PFSK-1 (cell line): ENCODE data around the gene CTSZ.
A peak's percentile ranks its signal among the peaks of the same experiment; 100 is the strongest.

Experiments used
- FOXP2 ChIP-seq: optimal IDR thresholded peaks from 2 replicates; pipeline ENCODE3; 2011; ENCODE audit warnings: borderline replicate concordance, control low read depth, inconsistent platforms; ENCODE audit not compliant: insufficient read depth; ENCODE audit errors: extremely low read length, extremely low read depth
- POLR2AphosphoS5 ChIP-seq: IDR thresholded peaks from 2 replicates; pipeline ENCODE4 v1.6.1; 2012; ENCODE audit warnings: low read depth, mild to moderate bottlenecking, control low read depth, low read length, moderate library complexity
- REST ChIP-seq, 2 experiments: IDR thresholded peaks; 2 replicates each; pipeline versions ENCODE4 v1.6.1 to v1.8.0; 2011 to 2012; ENCODE audit warnings: low read depth in 2 of 2, low read length in 2 of 2, control low read depth in 1 of 2, inconsistent platforms in 1 of 2, mild to moderate bottlenecking in 1 of 2, moderate library complexity in 1 of 2; ENCODE audit not compliant: insufficient read depth in 1 of 2
- SIN3A ChIP-seq: IDR thresholded peaks from 2 replicates; pipeline ENCODE4 v1.6.1; 2012; ENCODE audit warnings: mild to moderate bottlenecking, low read length, moderate library complexity, borderline replicate concordance; ENCODE audit not compliant: insufficient read depth
- TAF1 ChIP-seq: IDR thresholded peaks from 2 replicates; pipeline ENCODE4 v1.6.1; 2012; ENCODE audit warnings: low read length, control low read depth, borderline replicate concordance; ENCODE audit not compliant: insufficient read depth

The CTSZ gene

GRCh38 chr20:59047938-59048680 is 41.1 kb upstream of the CTSZ start:
- TF ChIP-seq TAF1 = no peak
- TF ChIP-seq SIN3A = no peak
- TF ChIP-seq POLR2AphosphoS5 = no peak
- TF ChIP-seq REST (IDR thresholded peaks at IDR 0.05; ENCODE audit: insufficient read depth in 1 of 2, low read depth in 2 of 2, low read length in 2 of 2) = no peak
- no peak for TF ChIP-seq FOXP2

GRCh38 chr20:59046862-59047261 is 39.8 kb upstream of the CTSZ start:
- TF ChIP-seq SIN3A (no peak), POLR2AphosphoS5 (no peak), TAF1 (no peak), REST (IDR thresholded peaks at IDR 0.05; ENCODE audit: insufficient read depth in 1 of 2, low read depth in 2 of 2, low read length in 2 of 2) (no peak), FOXP2 (no peak)

- TF ChIP-seq TAF1 (no peak), POLR2AphosphoS5 (no peak), REST (IDR thresholded peaks at IDR 0.05; ENCODE audit: insufficient read depth in 1 of 2, low read depth in 2 of 2, low read length in 2 of 2) (no peak), FOXP2 (no peak)
Measured at GRCh38 chr20:59044796-59045195, 37.7 kb upstream of the CTSZ start.

GRCh38 chr20:59044295-59044694 is 37.2 kb upstream of the CTSZ start:
- no peak for TF ChIP-seq TAF1
- no peak for TF ChIP-seq REST (IDR thresholded peaks at IDR 0.05; ENCODE audit: insufficient read depth in 1 of 2, low read depth in 2 of 2, low read length in 2 of 2)
- no peak for TF ChIP-seq FOXP2
- TF ChIP-seq SIN3A = no peak
- TF ChIP-seq POLR2AphosphoS5 = no peak

- TF ChIP-seq POLR2AphosphoS5 (peak; percentile 52), SIN3A (peak; percentile 51; the same call in 1 of the 2 replicates), REST (IDR thresholded peaks at IDR 0.05; ENCODE audit: insufficient read depth in 1 of 2, low read depth in 2 of 2, low read length in 2 of 2) (no peak), FOXP2 (no peak), TAF1 (0 out of 2 replicates have a peak, but pooled peaks have one; percentile 45)
Measured at GRCh38 chr20:59043698-59044097, 36.6 kb upstream of the CTSZ start.
